Pancreas (tissue), 10 donors: Measurements from ENCODE around the gene HNRNPA1. TPM values are rescaled to one million over a fixed set of nuclear protein-coding genes. Genes with fewer than 3 reads are reported as not detected.
"Not testable (repeated sequence)": the region's sequence is repeated elsewhere in the genome, so short reads cannot be mapped to it uniquely, and the experiment has no call there.

Source experiments
- ATAC-seq, 4 donors: fragments of 200-7000 bp; cut with Tn5 transposase; one replicate each; pipeline versions ENCODE4 v1.8.0 to v1.9.1; 2020; ENCODE audit warnings: mild to moderate bottlenecking in 4 of 4, moderate library complexity in 4 of 4
- DNase-seq, 6 donors: peaks; one replicate each; pipeline ENCODE4 v3.0.0-alpha.2; 2020
- FAIRE-seq: peaks from 2 replicates; lab custom pipeline; 2012; peaks lifted over from hg19 to GRCh38; lab: Jason Lieb, UNC
- H3K27ac ChIP-seq, 4 donors: fragments of 200-600 bp; sonication (generic); 1 replicate in 3 of 4; 2 replicates in 1 of 4; pipeline versions ENCODE4 v1.5.0 to v1.8.0; 2020
- H3K27me3 ChIP-seq, 4 donors: fragments of 200-600 bp; one replicate each; pipeline ENCODE4 v1.8.0; 2021
- H3K36me3 ChIP-seq, 3 donors: fragments of 200-600 bp; sonication (generic) in 1 of 3; one replicate each; pipeline versions ENCODE4 v1.5.0 to v1.8.0; 2020 to 2021
- H3K4me1 ChIP-seq, 3 donors: fragments of 200-600 bp; one replicate each; pipeline ENCODE4 v1.8.0; 2021
- H3K4me3 ChIP-seq, 4 donors: fragments of 200-600 bp; sonication (generic) in 2 of 4; one replicate each; pipeline versions ENCODE4 v1.5.0 to v1.8.0; 2020 to 2021
- H3K9me3 ChIP-seq, 4 donors: fragments of 200-600 bp; one replicate each; pipeline ENCODE4 v1.8.0; 2021
- WGBS, 2 donors: extraction: QIAGEN DNeasy Blood & Tissue Kit; methylation state at CpG; one replicate each; pipeline ENCODE4 v1.1.7; 2013; 5-methylcytosine and 5-hydroxymethylcytosine counted together
- intact Hi-C, 3 donors: fragments of 100-400 bp; cut with DNase I; formaldehyde crosslinking; loops; one replicate each; pipeline versions ENCODE4 v1.11.1 to v1.14.2; 2022
- polyA plus RNA-seq, 2 donors: library from polyadenylated mRNA; stranded (reverse); fragments of 200-250 nt; gene quantifications; one replicate each; pipeline ENCODE4 v1.2.3, GENCODE V29; 2013
- total RNA-seq, 6 donors: library from RNA; stranded (reverse); fragmentation: NEBNext Ultra II Directional in 4 of 6; extraction: Animal tissue kit (Norgen Biotek cat#: 25700) in 4 of 6; gene quantifications; one replicate each; pipeline versions ENCODE4 v1.2.1 to v1.2.4, GENCODE V29; 2021 to 2023
- TF ChIP-seq, protein P1 (sequence below), 4 donors: fragments of 200-600 bp; sonication (generic) in 3 of 4; IDR thresholded peaks; one replicate each; pipeline versions ENCODE4 v1.5.0 to v1.8.0; 2021; ENCODE audit warnings: antibody characterized with exemption in 4 of 4
- donor health status: healthy with polysubstance abuse.
- donor health status: DM: no; HTN: no; CAD: no; lungs with moderate emphysema.
- donor health status: DM: no; HTN: no; CAD: no.
- donor health status: control.
- donor health status: control.
- donor health status: Bipolar disorder and iron deficiency.
- donor health status: DM: yes; HTN: yes; CAD: no.
- donor health status: DM: no; HTN: no; CAD: no.
- donor health status: DM: no; HTN: no; CAD: no.
- donor health status: DM: yes; HTN: yes; CAD: no.

HNRNPA1 gene
- total and polyA plus RNA-seq, 8 donors = 266 to 784 (median 527) TPM

DNA sequence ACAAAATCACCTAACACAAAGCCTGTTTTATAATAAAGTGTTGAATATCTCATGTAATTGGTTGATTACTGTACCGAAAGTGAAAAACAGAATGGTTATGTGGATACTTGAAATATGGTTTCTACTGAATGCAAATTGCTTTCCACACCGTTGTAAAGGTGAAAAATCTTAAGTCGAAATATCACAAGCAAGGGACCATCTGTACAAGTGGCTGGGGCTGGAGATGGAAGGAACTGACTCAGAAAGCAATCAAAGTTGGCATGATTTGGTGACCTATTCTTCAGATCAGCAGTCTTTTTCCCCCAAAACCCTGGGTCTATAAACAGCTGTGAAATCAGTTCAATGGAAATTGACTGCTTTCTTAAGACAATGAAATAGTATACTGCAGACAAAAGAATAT is 4.2 kb upstream of the HNRNPA1 start:
- ATAC-seq = no peak
- Histone ChIP-seq H3K4me3 (no peak overlapping the region), H3K9me3 (no peaks in the 10 kb centered on the region), H3K27me3 (no peaks in the 10 kb centered on the region), H3K27ac (no peak overlapping the region), H3K4me1 (peaks cover 6 to 20% (median 16%) of the 10 kb centered on the region in 3 donors), H3K36me3 (no peaks in the 10 kb centered on the region)
- intact Hi-C loops = no loop called here
- no peak for DNase-seq
- TF ChIP-seq, protein P1, sequence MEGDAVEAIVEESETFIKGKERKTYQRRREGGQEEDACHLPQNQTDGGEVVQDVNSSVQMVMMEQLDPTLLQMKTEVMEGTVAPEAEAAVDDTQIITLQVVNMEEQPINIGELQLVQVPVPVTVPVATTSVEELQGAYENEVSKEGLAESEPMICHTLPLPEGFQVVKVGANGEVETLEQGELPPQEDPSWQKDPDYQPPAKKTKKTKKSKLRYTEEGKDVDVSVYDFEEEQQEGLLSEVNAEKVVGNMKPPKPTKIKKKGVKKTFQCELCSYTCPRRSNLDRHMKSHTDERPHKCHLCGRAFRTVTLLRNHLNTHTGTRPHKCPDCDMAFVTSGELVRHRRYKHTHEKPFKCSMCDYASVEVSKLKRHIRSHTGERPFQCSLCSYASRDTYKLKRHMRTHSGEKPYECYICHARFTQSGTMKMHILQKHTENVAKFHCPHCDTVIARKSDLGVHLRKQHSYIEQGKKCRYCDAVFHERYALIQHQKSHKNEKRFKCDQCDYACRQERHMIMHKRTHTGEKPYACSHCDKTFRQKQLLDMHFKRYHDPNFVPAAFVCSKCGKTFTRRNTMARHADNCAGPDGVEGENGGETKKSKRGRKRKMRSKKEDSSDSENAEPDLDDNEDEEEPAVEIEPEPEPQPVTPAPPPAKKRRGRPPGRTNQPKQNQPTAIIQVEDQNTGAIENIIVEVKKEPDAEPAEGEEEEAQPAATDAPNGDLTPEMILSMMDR (IDR thresholded peaks at IDR 0.05) = no peak
- 93 to 94% methylated on average over 3 of the region's 3 CpGs for WGBS, 2 donors
- FAIRE-seq = no peak

DNA sequence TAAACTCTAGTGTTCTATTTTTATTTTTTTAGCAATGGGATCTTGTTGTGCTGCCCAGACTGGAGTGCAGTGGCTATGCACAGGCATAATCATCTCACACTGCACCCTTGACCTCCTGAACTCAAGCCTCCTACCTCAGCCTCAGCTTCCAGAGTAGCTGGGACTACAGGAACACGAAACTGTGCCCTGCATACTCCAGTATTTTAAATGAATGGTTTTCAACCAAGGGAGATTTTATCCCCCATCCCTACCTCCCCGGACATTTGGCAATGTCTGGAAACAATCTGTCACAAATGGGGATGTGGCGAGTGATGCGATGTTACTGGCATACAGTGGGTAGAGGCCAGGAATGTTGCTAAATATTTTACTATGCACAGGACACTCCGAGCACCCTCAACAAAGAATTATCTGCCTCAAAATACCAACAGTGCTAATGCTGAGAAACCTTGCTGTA is 2.7 kb upstream of the HNRNPA1 start:
- FAIRE-seq = no peak
- TF ChIP-seq, protein P1 (IDR thresholded peaks at IDR 0.05) = no peak

DNA sequence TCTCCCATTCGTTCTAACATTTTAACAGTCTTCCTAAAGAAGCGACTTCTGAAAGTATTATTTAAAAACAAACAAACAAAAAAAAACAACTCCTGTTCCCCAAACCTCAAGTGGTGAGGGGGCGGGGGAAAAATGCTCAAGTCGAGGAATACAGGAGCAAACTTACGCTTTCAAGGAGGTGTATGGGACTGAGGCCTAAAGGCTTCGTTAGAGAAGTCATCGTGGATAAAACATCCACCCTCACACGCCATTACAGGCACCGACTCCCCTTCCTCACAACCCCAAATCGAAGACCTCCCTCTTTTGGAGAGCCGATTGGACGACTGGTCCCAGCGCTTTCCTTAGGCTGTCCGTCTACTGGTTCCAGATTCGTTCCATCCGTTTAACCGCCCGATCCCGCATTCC is 1.3 kb upstream of the HNRNPA1 start:
- H3K4me1 ChIP-seq = peaks cover 15 to 35% (median 24%) of the 10 kb centered on the region in 3 donors

More for the DNA sequence above, 2.7 kb upstream of the HNRNPA1 start:
- no peak for ATAC-seq
- intact Hi-C loops = no loop called here
- peak overlapping the region in 1 of 4 donors; percentile 76 for H3K4me3 ChIP-seq
- H3K4me1 ChIP-seq = peaks cover 6 to 24% (median 16%) of the 10 kb centered on the region in 3 donors
- no peak for DNase-seq
- H3K9me3 ChIP-seq = no peaks in the 10 kb centered on the region
- WGBS, 2 donors = 45 to 46% methylated on average over 5 of the region's 5 CpGs
- peaks cover 0 to 9% (median 0%) of the 10 kb centered on the region in 3 donors for H3K36me3 ChIP-seq
- H3K27ac ChIP-seq = peak overlapping the region in 1 of 4 donors; percentile 95
- H3K27me3 ChIP-seq = no peaks in the 10 kb centered on the region

DNA sequence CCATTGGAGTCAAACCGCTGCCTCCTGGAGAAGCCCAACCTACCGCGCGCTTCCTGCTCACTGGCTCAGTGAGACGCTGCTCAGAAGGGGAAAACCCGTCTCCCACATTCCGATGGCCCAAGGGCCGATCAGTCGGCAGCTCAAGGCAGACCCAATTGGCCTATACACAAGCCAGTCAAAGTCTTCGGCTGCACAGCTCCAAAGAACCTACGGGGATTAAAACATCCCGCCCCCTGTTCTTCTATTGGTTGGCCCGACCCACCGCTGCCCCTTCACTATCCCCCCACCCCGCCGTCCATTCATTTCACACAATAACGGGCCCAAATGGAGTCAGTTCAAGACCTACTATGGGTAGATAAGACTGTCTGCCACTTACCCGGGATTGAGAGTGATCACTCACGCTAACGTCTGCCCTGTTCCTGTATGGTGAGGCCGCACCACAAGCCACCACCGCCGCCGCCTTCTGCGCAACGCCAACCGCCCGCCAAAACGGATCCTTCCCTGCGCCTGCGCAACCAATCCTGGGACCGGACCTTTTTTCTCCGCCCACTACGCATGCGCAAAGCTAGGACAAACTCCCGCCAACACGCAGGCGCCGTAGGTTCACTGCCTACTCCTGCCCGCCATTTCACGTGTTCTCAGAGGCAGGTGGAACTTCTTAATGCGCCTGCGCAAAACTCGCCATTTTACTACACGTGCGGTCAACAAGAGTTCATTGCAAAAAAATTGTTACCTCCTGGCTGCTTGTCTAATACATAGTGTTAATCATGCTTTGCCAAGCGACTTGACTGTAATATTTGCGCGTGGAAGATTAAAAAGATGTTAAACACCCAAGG is 676 bp upstream of the HNRNPA1 start, which contains the start of gene CBX5:
Gene CBX5, minus strand, starts transcription at position 491 of the 836 bp plus-strand sequence. CDS start 22,472 bp downstream, outside the sequence.
- peaks cover 17 to 31% (median 23%) of the 10 kb centered on the region in 3 donors for H3K4me1 ChIP-seq
- TF ChIP-seq, protein P1 (IDR thresholded peaks at IDR 0.05) = no peak
- ATAC-seq (peak; percentile 81 to 89 (median 84)), FAIRE-seq (peak; percentile 67), DNase-seq (peak; percentile 99 to 100 (median 99))
- H3K27me3 ChIP-seq = no peaks in the 10 kb centered on the region
- peak within 1 kb of the TSS; percentile 95 to 96 (median 96) for H3K27ac ChIP-seq
- peak within 1 kb of the TSS; percentile 54 to 78 (median 76) for H3K4me3 ChIP-seq
- H3K9me3 ChIP-seq = no peaks in the 10 kb centered on the region
- peaks cover 4 to 25% (median 12%) of the 10 kb centered on the region in 3 donors for H3K36me3 ChIP-seq
- WGBS, 2 donors = 0% methylated on average over 49 of the region's 49 CpGs
- intact Hi-C loops = no loop called here

More for the DNA sequence above, 1.3 kb upstream of the HNRNPA1 start:
- Histone ChIP-seq H3K36me3 (peaks cover 3 to 23% (median 12%) of the 10 kb centered on the region in 3 donors), H3K4me3 (peak overlapping the region; percentile 54 to 76 (median 66)), H3K27me3 (no peaks in the 10 kb centered on the region), H3K27ac (peak overlapping the region; percentile 95 to 96 (median 96)), H3K9me3 (no peaks in the 10 kb centered on the region)
- 0% methylated on average over 19 of the region's 19 CpGs for WGBS, 2 donors
- FAIRE-seq = no peak
- no peak for ATAC-seq
- intact Hi-C loops = no loop called here
- TF ChIP-seq, protein P1 (IDR thresholded peaks at IDR 0.05) = no peak
- DNase-seq = no peak

DNA sequence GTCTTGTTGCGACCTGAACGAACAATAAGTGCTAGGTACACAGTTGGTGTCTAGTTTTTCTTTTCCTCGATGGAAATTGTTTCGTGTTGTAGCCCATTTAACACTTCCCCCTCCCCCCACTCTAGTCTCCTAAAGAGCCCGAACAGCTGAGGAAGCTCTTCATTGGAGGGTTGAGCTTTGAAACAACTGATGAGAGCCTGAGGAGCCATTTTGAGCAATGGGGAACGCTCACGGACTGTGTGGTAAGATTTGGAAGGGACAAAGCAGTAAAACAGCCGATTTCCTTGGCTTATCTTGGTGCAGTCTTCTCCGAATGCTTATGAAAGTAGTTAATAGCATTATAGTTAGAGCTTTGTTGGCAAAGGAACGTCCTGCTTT is 724 bp downstream of the HNRNPA1 start:
- FAIRE-seq, DNase-seq, H3K9me3 ChIP-seq, H3K27me3 ChIP-seq, intact Hi-C loops, ATAC-seq: not testable (repeated sequence)
- peak overlapping the region; percentile 54 to 78 (median 76) for H3K4me3 ChIP-seq
- peaks cover 4 to 29% (median 13%) of the 10 kb centered on the region in 3 donors for H3K36me3 ChIP-seq
- H3K27ac ChIP-seq = peak overlapping the region; percentile 95 to 96 (median 96)
- 0 to 1% methylated on average over 10 of the region's 10 CpGs for WGBS, 2 donors
- peaks cover 17 to 42% (median 27%) of the 10 kb centered on the region in 3 donors for H3K4me1 ChIP-seq

DNA sequence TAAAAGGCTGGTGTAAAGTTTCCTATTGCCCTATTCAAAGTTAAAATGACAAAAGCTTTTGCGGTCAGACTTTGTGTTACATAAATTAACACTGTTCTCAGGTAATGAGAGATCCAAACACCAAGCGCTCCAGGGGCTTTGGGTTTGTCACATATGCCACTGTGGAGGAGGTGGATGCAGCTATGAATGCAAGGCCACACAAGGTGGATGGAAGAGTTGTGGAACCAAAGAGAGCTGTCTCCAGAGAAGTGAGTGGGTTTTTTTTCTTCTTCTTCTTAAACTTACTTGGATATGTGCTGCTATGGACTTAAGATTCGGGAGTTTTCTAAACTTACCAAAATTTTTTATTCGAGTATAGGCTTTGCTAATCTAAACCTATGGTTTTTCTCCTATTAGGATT is 1.2 kb downstream of the HNRNPA1 start:
- peaks cover 17 to 44% (median 30%) of the 10 kb centered on the region in 3 donors for H3K4me1 ChIP-seq
- DNase-seq, intact Hi-C loops, H3K9me3 ChIP-seq, ATAC-seq, FAIRE-seq, H3K27me3 ChIP-seq: not testable (repeated sequence)
- H3K4me3 ChIP-seq = peak overlapping the region; percentile 54 to 78 (median 76)
- WGBS, 2 donors = 6 to 8% methylated on average over 4 of the region's 4 CpGs
- peaks cover 4 to 29% (median 17%) of the 10 kb centered on the region in 3 donors for H3K36me3 ChIP-seq
- H3K27ac ChIP-seq = peak overlapping the region in 3 of 4 donors; percentile 95 to 96 (median 96)
